ENCODE measurements around the gene UBE2G1. TPM values are rescaled to one million over a fixed set of nuclear protein-coding genes. Genes with fewer than 3 reads are reported as not detected.

The UBE2G1 gene
- total and polyA plus RNA-seq, 2 of the 13 experiments (the other 11 are each of a cell fraction or from before 2014, with no cell fraction given): 27.9 to 42.6 TPM

DNA sequence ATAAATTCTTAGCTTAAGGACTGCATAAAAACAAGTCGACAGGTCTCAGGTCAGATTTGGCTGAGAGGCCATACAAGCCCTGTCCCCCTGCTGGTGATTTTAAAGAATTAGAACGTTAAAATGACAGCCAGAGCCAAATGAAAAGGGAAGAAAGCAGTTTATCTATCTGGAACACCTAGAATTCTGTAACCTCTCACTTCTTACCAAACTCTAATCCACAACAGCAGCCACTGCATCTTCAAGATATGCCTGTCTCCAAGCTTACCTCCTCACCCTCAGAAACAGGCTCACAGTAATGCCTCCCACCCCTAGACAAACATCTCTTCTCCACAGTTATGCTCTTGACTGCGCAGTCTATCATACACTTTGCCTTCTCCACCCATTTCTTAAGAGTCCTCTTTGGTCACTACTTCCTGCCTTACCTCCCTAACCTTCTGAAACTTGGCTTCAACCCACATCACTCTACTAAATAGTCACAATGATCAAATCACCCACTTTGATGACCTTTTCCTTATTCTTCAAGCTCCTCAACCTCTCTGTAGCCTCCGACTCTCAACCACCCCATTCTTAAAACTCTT, 116.9 kb downstream of the UBE2G1 start:
- H3K9ac ChIP-seq (ENCODE audit: insufficient read depth, low read depth, low read length): no peak overlapping the region
- WGBS (ENCODE audit: low lambda C conversion rate): 54% methylated on average over 4 of the region's 4 CpGs
- CTCF ChIA-PET (ENCODE audit: low intra/inter-chr PET ratio, low total read pairs): interaction anchor here (0.7 to 1.6 kb wide), 2 partner anchors 34 to 50 kb away, joined by 3 to 7 read pairs; no protein-coding TSS in a partner anchor
- intact Hi-C loops (cut with micrococcal nuclease; ENCODE audit: unreplicated experiment): loop anchor here (1.0 kb wide), 1 partner anchor 34 kb away; no protein-coding TSS in a partner anchor
- TF ChIP-seq, protein P1, sequence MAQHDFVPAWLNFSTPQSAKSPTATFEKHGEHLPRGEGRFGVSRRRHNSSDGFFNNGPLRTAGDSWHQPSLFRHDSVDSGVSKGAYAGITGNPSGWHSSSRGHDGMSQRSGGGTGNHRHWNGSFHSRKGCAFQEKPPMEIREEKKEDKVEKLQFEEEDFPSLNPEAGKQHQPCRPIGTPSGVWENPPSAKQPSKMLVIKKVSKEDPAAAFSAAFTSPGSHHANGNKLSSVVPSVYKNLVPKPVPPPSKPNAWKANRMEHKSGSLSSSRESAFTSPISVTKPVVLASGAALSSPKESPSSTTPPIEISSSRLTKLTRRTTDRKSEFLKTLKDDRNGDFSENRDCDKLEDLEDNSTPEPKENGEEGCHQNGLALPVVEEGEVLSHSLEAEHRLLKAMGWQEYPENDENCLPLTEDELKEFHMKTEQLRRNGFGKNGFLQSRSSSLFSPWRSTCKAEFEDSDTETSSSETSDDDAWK (CRISPR knock-in tag; IDR thresholded peaks at IDR 0.05): no peak
- TF ChIP-seq NONO (IDR thresholded peaks at IDR 0.05): peak; percentile 58; the same call in 1 of the 2 replicates
- no peak for TF ChIP-seq NONO (CRISPR knock-in tag; conservative IDR thresholded peaks at IDR 0.05)
- TF ChIP-seq, protein P2, sequence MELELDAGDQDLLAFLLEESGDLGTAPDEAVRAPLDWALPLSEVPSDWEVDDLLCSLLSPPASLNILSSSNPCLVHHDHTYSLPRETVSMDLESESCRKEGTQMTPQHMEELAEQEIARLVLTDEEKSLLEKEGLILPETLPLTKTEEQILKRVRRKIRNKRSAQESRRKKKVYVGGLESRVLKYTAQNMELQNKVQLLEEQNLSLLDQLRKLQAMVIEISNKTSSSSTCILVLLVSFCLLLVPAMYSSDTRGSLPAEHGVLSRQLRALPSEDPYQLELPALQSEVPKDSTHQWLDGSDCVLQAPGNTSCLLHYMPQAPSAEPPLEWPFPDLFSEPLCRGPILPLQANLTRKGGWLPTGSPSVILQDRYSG (CRISPR knock-in tag; IDR thresholded peaks at IDR 0.05): no peak
- no peak for TF ChIP-seq ZNF543 (CRISPR knock-in tag; IDR thresholded peaks at IDR 0.05)
- TF ChIP-seq THYN1 (CRISPR knock-in tag; IDR thresholded peaks at IDR 0.05; ENCODE audit: borderline replicate concordance, low read depth): no peak
- TF ChIP-seq, protein P3, sequence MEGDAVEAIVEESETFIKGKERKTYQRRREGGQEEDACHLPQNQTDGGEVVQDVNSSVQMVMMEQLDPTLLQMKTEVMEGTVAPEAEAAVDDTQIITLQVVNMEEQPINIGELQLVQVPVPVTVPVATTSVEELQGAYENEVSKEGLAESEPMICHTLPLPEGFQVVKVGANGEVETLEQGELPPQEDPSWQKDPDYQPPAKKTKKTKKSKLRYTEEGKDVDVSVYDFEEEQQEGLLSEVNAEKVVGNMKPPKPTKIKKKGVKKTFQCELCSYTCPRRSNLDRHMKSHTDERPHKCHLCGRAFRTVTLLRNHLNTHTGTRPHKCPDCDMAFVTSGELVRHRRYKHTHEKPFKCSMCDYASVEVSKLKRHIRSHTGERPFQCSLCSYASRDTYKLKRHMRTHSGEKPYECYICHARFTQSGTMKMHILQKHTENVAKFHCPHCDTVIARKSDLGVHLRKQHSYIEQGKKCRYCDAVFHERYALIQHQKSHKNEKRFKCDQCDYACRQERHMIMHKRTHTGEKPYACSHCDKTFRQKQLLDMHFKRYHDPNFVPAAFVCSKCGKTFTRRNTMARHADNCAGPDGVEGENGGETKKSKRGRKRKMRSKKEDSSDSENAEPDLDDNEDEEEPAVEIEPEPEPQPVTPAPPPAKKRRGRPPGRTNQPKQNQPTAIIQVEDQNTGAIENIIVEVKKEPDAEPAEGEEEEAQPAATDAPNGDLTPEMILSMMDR (CRISPR knock-in tag; IDR thresholded peaks at IDR 0.05): peak; percentile 46
- TF ChIP-seq ZNF720 (CRISPR knock-in tag; IDR thresholded peaks at IDR 0.05): no peak
- FAIRE-seq: no peak
- POLR2A ChIA-PET: no interaction called here
- peaks cover 60% of the 10 kb centered on the region for H3K79me2 ChIP-seq (ENCODE audit: insufficient read depth, low read length)
- ATAC-seq: peak; percentile 46; the same call in 1 of the 3 replicates
- no TSS peak for BruUV-seq (replicated peaks)
- peak; percentile 40 for DNase-seq (ENCODE audit: low spot score)
- peaks cover 2 to 5% of the 10 kb centered on the region in 2 experiments; a peak in 1 of 5 replicates for H3K36me3 ChIP-seq (replicated peaks in 1 of 2; ENCODE audit: control insufficient read depth in 1 of 2, insufficient read depth in 2 of 2, low read length in 2 of 2)
- peaks cover 28% of the 10 kb centered on the region for H3K4me1 ChIP-seq (ENCODE audit: insufficient read depth, low read length)
- H3K27me3 ChIP-seq (ENCODE audit: control insufficient read depth in 1 of 2, insufficient read depth in 2 of 2, low read length in 2 of 2): no peaks in the 10 kb centered on the region
- no peaks in the 10 kb centered on the region for H3K9me3 ChIP-seq (ENCODE audit: low read length)
- no peak overlapping the region for H3K27ac ChIP-seq (ENCODE audit: extremely low read length, insufficient read depth, low read length)
- no peak overlapping the region for H3K4me3 ChIP-seq (replicated peaks in 1 of 3; ENCODE audit: insufficient read depth in 1 of 3, low read depth in 2 of 3, low read length in 3 of 3)
- no peak overlapping the region for H3K4me2 ChIP-seq (ENCODE audit: low read depth, low read length)
- H4K20me1 ChIP-seq (ENCODE audit: insufficient read depth, low read length): peaks cover 3% of the 10 kb centered on the region; the same call in 1 of the 2 replicates
- no peak overlapping the region for H2AFZ ChIP-seq (ENCODE audit: low read length)
- in situ Hi-C loops (cut with HindIII; ENCODE audit: extremely low pct_ligation_motif_present, low pct_unique_long_range_greater_than_20kb): no loop called here

Data from HepG2 (cell line).